NCI-H510A (cell line): ENCODE measurements around the gene PLEKHA8.

ENCODE experiments used
- DNase-seq: peaks from one replicate; lab custom pipeline; 2025; lab: John Stamatoyannopoulos, UW

PLEKHA8 gene

GRCh38 chr7:30112103-30112713, 84.0 kb downstream of the PLEKHA8 start:
- DNase-seq: no peak

GRCh38 chr7:30113144-30113543, 84.9 kb downstream of the PLEKHA8 start:
- no peak for DNase-seq

- DNase-seq: no peak
Observed at GRCh38 chr7:30114536-30115238, 86.5 kb downstream of the PLEKHA8 start.

GRCh38 chr7:30115709-30116297, 87.6 kb downstream of the PLEKHA8 start:
- no peak for DNase-seq

- no peak for DNase-seq
Observed at GRCh38 chr7:30116771-30117170, 88.6 kb downstream of the PLEKHA8 start.

- no peak for DNase-seq
Observed at GRCh38 chr7:30117896-30118295, 89.7 kb downstream of the PLEKHA8 start.

GRCh38 chr7:30119890-30120577, 91.8 kb downstream of the PLEKHA8 start:
- no peak for DNase-seq

GRCh38 chr7:30133736-30134610, 105.8 kb downstream of the PLEKHA8 start:
- no peak for DNase-seq

GRCh38 chr7:30134611-30135300, 106.5 kb downstream of the PLEKHA8 start, which contains the start of gene MTURN:
Gene MTURN (plus strand): TSS chr7:30134986. CDS start chr7:30135137, 151 bp downstream.
- DNase-seq: peak; percentile 91

- peak; percentile 32 for DNase-seq
Observed at GRCh38 chr7:30135301-30136116, 107.3 kb downstream of the PLEKHA8 start.

- no peak for DNase-seq
Observed at GRCh38 chr7:30136117-30136731, 108.0 kb downstream of the PLEKHA8 start.

- DNase-seq: no peak
Observed at GRCh38 chr7:30136743-30137485, 108.7 kb downstream of the PLEKHA8 start.

- DNase-seq: no peak
Observed at GRCh38 chr7:30139836-30140384, 111.7 kb downstream of the PLEKHA8 start.

- DNase-seq: no peak
Observed at GRCh38 chr7:30140456-30140855, 112.2 kb downstream of the PLEKHA8 start.

GRCh38 chr7:30142710-30143109, 114.5 kb downstream of the PLEKHA8 start:
- no peak for DNase-seq

GRCh38 chr7:30143748-30144251, 115.6 kb downstream of the PLEKHA8 start:
- peak; percentile 86 for DNase-seq

- no peak for DNase-seq
Observed at GRCh38 chr7:30144657-30145306, 116.6 kb downstream of the PLEKHA8 start.

GRCh38 chr7:30145426-30145970, 117.3 kb downstream of the PLEKHA8 start:
- no peak for DNase-seq
